ENCODE measurements around the gene P2RY12.

- no peak for TF ChIP-seq CTCF (IDR thresholded peaks at IDR 0.05; ENCODE audit: poor library complexity, severe bottlenecking)
- TF ChIP-seq REST (IDR thresholded peaks at IDR 0.05; ENCODE audit: borderline replicate concordance): no peak
Observed at GRCh38 chr3:151383111-151383510, 1.4 kb downstream of the P2RY12 start.
